Femur (tissue), 1 donor: ENCODE measurements around the gene RSPH6A.
A peak's percentile ranks its signal among the peaks of the same experiment; 100 is the strongest.
"Not testable (repeated sequence)": the region's sequence is repeated elsewhere in the genome, so short reads cannot be mapped to it uniquely, and the experiment has no call there.

Experiments
- DNase-seq: peaks from one replicate; pipeline ENCODE4 v3.0.0-alpha.2; 2017

The RSPH6A gene

DNA sequence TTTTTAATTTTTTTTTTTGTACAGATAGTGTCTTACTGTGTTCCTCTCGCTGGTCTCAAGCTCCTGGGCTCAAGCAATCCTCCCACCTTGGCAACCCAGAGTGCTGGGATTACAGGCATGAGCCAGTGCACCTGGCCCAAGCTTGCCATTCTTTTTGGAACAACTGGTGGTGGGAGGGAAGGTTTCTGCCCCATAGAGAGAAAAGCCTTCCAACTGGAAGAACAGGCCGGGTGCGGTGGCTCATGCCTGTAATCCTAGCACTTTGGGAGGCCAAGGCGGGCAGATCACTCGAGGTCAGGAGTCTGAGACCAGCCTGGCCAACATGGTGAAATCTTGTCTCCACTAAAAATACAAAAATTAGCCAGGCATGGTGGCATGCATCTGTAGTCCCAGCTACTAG is 15.6 kb downstream of the RSPH6A start:
- not testable (repeated sequence) for DNase-seq

DNA sequence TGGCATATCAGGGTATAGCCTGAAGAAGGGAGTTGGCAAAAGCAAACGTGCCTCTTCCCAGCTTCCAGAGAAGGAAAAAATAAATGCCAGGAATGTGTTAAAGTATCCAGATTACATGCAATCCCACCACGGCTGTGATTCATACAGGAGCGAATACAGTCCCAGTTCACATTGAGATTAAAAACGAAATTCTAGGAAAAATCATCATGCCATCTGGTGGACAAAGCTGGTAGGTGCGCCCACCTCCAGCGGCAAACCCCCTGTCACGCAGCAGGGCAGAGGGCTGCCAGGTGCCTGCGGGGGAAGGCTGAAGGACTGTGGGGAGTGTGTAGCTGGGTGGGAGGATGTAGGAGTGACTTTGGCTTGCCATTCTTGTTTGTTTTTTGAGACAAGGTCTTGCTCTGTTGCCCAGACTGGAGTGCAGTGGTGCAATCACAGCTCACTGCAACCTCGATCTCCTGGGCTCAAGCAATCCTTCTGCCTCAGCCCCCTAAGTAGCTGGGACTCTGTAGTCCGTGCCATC is 16.1 kb downstream of the RSPH6A start:
- DNase-seq: peak; percentile 76

DNA sequence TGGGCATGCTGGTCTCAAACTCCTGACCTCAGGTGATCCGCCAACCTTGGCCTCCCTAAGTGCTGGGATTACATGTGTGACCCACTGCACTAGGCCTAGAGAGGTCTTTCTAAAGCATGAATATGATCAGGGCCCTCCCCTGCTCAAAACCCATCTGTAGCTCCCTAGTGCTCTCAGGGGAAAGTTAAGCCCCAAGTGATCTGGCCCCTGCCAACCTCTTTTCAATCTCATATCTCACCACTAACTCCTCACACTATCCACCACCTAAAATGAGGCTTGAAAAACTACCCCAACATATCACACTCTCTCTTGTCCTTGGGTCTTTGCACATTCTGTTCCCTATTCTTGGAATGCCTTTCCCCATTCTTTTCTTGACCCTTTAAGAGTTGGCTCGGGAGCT is 20.5 kb downstream of the RSPH6A start:
- DNase-seq: no peak

DNA sequence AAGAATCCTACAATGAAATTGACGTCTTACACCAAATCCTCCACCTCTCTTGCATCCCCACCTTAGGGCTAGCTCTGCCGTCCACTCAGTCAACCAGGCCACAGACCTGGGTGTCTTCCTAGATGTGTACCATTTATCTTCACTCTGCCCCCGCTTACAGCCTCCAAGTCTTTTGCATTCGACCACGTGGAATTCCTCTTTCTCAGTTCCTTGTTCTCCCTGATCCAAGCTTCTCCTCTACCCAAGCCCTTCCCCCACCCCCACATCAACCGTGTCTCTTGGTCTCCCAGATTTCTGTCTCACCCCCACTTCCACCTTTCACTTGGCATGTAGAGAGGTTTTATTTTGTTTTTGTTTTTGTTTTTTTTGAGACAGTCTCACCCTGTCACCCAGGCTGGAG is 21.2 kb downstream of the RSPH6A start:
- no peak for DNase-seq

DNA sequence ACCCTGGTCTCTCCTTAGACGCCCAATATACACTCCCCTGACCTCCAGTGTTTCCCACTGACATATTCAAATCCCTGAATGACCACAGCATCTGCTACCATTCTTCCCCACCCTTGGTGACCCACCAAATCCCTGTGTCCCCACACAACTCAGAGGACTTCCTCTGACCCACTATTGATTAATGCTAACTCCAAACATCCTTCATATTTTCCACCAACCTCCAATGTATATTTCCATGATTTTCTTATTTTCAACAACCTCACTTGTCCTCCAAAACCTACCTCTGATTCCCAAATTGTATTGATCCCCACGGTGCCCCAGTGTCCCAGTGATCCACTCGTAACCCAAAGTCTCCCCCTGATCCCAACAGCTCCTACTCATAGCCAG is 21.9 kb downstream of the RSPH6A start:
- no peak for DNase-seq

DNA sequence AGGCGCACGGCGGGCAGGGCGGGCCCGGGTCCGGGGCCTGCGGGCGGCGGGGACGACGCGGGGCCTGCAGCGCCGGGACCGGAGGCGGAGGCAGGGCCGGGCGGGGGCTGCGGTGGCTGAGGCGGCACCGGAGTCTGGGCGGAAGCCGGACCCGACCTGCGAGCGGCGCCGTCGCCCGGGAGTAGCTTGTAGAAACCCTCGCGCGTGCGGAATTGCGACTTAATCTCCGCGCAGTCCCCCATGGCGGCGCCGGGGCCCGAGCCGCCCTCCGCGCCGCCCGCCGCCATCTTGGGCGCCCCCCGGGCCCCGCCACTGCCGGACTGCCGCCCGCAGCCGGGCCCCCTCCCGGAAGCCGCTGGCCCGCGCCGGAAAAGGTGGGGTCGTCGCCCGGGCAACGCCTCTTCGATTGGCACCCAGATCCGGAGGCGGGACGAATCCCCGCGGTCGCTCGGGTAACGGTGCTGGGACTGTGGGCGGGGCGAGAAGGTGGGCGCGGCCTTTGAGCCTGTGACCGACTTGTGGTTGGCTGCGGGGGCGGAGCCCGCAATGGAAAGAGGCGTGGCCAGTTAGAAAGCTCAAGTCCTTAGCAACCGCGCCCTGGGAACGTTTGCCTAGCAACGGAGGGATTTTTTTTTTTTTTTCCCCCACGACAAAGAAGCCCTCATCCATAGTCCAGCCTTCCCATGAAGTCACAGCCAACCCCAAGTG is 22.5 kb downstream of the RSPH6A start, which contains the start of gene DMWD:
Gene DMWD (minus strand): TSS at position 376 of the 708 bp plus-strand sequence. CDS start 89 bp downstream, at position 287.
- peak; percentile 100 for DNase-seq

DNA sequence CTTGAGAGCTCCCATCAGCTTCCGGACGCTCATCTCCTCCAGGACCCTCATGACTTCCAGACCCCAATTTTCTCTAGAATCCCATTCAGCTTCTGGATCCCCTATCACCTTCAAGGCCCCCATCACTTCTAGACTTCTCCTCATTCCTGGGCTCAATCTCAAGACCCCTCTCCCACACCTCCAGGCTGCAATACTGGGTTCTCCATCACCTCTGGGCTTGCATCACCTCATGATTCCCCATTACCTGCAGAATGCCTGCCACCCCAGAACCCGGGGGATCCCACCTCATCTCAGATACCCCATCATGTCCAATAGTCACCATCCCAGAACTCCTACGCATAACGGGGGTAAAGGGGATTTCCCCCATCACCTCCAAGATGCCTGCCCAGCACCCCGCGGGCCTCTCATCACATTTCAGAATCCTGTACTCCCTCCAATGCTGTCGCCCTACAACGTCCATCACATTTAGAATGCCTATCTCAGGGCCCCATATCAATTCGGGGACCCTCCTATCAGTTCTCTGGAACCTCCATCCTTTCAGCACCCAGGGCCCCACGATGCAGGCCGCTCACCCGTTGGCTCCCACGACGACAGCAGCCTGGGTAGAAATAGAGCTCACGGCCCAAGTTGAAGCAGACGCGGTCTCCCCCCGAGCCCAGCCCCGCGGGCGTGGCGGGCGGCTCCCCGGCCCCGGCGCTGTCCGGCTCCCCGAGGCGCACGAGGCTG is 23.2 kb downstream of the RSPH6A start:
- no peak for DNase-seq

DNA sequence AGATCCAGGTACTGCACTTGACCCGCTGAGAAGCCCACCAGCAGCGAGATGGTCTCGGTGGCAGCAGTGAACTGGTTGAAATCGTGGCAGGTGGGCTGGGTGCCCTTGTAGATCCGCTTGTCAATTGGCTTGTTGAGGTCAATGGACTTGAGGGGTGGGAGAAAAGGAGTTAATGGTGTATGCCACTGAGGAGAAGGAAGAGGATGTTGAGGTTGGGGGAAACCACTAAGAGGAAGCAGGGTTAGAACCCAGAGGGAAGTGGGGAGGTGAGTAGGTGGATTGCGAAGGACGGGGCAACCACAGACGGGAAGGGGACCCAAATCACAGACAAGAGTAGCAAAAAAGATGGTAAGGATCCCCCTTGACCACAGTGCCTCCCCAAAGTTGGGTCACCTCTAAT is 24.2 kb downstream of the RSPH6A start:
- DNase-seq: no peak

DNA sequence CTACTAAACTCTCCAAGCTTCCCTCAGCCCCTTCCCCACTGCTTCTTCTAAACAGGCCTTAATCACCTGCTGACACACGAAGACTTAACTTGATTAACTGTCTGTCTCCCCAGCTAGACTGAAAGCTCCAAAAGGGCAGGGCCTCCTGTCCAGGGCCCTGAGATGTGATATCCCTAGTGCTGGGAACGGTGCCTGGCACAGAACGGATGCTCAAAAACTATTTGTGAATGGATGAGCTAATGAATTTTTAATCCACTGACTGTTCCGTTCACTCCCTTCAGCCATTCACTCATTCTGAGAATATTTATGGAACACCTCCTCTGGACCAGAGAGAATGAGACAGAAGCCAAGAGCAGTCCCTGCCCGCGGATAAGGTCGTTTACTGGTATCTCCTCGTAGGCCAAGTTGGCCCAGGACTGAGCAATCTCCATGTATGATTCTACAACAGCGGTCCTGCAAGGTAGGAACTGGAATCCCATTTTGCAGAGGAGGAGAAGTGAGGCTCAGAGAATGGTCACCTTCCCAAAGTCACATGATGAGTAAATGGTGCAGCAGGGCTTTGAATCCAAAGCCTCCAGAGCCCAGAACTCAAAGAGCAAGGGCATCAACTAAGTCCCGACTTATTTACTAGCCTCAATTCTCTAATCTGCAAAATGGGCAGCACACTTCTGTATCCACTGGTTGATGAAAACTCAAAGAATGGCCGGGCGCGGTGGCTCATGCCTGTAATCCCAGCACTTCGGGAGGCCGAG is 25.9 kb downstream of the RSPH6A start:
- no peak for DNase-seq

DNA sequence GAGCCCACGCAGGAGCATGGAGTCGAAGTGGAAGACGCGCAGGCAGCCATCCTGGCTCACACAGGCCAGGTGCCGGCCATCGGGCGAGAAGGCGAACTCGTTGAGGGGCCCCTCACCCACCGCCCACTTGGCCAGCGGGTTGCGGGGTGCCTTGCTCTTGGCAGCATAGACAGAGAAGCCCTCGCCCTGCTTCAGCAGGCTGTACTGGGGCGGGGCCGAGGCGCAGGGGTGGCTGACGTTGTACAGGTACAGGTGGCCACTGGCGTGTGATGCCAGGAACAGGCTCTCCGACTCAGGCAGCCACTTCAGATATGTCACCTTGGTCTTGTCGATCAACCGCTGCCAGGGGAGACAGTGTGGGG is 28.6 kb downstream of the RSPH6A start:
- no peak for DNase-seq

DNA sequence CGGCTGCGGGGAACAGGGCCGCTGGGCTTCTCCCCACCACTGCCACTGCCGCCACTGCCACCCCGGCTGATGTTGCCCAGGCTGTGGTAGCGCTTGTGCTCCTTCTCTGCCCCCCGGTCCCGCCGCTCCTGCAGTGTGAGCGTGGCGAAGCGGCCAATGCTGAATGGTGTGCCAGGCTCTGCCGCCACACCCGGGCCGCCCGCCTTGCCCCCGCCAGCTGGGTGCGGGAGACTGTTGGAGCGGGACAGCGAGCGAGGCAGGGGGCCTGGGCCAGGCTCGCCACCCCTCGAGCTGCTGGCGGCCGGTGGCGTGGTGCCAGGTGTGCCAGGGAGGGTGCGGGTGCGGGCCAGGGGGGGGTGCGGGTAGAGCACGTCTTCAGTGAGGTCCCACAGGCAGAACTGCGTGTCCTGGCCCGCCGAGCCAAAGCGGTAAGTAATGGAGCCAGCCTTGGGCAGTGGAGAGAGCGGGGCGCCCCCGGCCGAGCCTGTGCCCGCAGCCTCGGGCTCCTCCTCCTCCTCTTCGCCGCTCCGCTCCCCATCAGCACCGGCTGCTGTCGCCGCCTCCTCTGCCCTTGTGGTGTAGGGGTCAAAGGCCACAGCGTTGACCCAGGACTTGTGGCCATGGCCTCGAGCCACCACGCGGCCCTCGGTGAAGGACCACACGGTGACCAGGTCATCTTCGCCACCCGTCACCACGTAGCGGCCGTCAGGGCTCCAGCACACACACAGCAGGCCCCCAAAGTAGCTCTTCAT is 29.2 kb downstream of the RSPH6A start:
- peak; percentile 28 for DNase-seq

DNA sequence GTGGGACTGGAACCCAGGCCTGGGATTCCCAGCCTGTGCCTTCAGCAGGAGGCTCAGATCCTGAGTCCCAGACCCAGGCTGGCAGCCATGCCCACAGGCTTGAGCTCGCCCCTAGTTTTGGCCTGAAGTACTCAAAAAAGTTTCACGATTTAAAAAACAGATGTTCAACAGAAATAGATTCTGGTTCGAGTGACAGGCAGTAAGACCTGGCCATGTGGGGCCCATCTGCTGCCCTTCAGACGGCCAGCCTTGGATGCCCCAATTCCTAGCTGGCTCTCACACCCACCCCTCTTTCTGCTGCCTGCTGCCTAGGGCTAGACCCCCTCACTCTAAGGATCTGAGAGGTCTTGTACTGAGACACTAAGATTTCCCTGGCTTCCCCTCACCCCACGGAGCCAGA is 30.0 kb downstream of the RSPH6A start:
- DNase-seq: peak; percentile 22

DNA sequence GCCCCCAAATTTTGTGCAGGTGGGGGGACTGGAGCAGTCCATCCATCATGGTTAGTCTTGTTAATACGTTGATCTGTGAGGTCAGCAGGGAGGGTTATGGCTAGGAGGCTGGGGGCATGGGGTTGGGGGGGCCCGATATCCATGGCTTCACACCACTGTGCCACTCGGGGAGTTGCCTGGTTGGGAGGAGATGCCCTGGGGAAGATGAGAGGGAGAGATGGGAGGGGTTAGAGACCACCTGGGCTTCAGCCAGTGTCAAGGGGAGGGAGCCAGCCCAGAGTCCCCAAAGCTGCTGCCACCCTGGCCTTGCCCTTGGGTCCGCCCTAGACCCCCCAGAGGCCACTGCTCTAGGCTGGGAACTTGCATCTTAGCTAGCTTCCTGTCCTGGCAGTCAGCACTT is 31.0 kb downstream of the RSPH6A start:
- no peak for DNase-seq

DNA sequence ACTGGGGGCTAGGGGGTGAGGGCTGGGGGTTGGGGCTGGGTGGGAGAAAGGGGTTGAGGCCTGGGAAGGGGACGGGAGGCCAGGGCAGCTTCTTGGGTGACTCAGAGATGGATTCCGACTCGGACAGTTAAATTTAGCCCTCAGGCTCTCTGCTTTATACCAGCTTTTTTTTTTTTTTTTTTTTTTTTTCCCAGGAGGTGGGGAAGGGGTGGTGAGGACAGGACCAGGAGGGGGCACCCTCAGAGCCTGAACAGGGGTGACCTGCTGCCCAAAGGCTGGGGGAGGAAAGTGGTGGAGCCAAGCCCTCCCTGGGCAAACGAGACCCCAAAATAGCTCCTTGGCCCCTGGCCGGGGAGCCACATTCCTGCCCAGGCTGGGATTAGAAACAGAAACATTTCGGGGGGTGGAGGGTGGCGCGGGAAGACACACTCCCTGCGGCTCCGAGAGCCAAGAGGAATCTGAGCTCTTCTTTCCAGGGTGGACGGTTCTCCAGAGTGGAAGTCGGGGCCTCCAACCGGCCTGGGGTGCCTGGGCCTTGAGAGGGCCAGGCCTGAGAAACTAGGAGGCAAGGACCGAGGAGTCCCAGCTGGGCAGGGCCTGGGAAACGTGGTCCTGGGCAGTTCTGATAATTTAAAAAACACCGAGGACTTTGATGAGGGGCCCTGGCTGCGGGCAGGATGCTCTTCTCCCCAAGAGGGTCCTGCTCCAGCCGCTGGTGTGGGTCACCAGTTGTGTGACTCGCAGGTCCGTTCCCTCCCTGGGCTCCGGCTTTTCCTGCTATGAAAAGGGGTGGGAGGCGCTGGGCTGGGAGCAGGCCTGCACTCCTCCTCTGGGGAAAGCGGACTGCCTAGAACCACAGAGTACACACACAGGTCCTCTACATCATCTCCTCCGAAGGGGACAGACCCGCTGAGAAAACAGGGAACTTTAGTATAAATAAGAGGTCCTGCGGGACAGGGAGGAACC is 32.0 kb downstream of the RSPH6A start:
- peak; percentile 84 for DNase-seq

DNA sequence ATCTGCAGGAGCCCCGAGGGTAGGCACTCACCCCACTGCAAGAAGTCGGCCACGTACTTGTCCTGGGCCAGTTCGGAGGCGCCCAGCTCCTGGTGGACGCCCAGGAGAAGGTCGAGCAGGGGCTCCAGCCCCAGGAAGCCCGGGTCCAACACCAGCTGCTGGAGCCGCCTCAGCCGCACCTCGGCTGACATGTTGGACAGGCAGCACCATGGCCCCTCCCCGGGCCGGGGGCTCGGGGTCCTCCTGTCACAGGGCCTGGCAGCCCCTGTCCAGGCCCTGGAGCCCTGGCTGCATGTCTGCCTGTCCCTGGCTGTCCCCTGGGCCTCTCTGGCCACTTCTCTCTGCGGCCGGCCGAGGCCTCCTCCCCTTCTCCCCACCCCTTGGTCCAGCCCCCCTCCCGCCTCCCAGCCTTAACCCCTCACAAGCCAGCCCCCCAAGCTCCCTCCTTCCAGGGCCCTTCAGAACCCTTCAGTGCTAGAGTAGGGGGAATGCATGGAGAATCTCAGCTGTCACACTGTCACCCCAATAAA is 32.9 kb downstream of the RSPH6A start, which contains the start of gene DMPK:
Gene DMPK (minus strand): TSS at position 329 of the 530 bp plus-strand sequence. CDS start 138 bp downstream, at position 191.
- peak; percentile 74 for DNase-seq

DNA sequence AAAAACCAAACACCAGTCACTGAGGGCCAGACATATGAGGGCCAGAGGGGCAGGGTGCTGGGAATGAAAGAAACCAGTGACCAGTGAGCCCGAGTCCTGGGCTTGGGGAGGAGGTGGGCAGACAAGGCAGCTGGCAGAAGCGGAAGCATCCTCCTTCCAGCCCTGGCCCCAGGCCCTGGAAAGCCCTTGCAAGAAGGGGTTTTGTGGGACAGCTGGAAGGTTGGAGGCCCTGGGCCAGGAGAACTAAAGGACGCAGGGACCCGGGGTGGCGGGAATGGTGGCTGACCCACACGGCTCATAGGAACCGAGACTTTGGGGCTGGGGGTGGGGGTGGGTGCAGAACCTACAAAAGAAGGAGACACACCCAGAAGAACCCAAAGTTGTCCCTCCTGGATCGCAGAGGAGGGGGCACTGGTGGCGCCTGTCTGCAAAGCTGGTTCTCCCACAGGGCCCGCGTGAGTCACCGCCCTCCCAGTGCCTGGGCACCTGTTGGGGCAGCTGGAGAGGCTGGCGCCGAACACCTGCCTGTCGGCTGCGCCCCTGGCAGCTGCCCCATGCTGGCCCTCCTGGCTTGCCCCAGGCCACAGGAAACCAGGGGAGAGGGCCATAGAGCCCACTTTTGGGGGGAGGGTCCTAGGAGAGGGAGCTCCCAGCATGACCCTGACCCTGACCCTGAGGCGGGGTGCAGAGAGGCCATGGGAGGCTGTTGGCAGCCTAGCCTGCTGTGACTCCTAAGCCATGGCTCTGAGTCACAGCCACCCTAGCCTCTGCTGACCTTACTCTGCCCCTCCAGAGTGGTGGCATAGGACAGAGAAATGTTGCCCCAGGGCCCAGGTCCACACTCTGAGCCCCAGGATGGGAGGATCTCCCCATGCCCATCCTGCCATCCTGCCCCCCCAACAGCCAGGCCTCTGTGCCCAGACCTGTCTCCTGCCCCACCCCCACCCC is 33.6 kb downstream of the RSPH6A start:
- peak; percentile 75 for DNase-seq

DNA sequence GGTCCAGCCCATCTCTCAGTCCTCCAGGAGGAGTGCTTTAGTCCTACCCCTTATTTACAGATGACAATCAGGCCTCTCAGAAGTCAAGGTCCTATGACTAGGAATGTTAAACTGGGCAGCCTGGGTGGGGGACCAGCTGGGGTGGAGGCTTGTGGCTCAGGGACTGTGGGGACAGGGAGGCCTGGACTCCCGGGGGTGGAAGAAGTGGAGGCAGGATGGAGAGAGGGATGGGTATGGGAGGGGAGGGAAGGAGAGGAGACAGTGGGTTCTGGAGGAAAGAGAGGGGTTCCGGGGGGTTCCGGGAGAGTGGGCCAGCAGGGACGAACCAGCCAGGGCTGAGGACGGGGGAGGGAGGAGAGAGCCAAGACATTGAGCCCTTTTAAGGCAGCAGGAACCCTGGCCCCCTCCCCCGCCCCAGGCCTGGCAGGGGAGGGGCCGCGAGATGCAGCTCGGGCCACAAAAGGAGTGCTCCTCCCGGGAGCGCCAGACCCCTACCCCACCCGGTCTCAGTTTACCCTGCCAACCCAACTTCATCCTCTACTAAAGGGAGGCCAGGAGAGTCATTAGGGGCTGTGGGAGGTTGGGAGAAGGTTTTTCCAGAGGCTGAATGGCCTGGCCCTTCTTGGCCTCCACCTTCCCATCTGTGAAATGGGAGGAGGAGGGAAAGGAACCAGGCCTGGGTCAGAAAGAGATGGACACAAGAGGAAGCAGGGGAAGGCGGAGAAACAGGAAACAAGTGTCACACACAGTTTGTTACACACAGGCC is 34.5 kb downstream of the RSPH6A start:
- DNase-seq: no peak

DNA sequence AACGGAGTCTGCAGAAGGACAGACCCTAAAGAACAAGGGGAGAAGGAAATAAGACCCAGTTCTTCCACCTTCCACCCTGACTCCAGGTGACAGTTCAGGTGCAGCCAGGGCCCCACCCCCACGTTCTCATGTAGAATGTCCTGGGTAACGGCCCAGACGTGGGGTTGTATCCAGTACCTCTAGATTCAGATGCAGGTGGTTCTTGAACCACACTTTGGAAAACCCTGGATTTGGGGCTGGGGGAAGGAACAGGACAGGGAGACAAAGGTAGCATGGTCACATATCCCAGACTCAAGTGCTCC is 35.0 kb downstream of the RSPH6A start:
- no peak for DNase-seq
